ENCODE results near the gene PTPN21. TPM values are rescaled to one million over a fixed set of nuclear protein-coding genes. Genes with fewer than 3 reads are reported as not detected.

Gene PTPN21
- total RNA-seq, 1 experiment from 2014 or later: 4.2 TPM

DNA sequence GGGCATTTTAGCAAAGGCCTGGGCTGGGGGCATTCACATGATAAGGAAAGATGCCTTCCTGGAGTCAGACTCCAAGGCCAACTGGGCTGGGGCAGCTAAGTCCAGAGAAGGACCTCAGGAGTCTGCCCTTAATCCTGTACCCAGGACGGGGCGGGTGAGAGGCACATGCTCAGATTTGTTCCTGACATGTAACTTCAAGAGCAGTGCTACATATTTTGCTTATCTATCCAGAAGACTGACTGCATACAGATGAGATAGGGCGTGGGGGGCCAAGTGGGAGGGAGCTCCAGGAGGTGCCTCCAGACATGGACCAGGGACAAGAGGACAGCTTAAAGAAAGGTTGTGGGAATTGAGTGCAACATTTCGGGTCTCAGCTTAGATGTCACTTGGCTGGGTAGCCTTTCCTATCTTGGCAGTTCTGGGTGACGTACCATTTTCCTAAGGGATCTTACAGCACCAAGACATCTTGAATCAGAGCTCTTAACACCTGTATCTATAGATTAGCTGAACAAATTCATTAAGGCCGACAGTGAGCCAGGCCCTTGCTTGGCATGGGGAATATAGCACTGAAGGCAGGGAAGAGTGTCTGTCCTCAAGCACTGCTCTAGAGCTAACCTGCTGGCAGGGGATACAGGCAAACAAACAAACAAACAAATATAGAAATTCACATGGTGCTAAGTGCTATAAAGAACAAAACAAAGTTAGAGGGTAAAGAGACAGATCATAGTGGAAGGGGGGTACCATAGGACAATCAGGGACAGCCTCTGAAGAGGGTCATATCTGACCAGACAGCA, 61.2 kb downstream of the PTPN21 start:
- Histone ChIP-seq H3K27me3 (no peaks in the 10 kb centered on the region), H3K9me3 (no peaks in the 10 kb centered on the region), H3K4me3 (no peak overlapping the region), H3K36me3 (no peaks in the 10 kb centered on the region)
- no peak for DNase-seq

DNA sequence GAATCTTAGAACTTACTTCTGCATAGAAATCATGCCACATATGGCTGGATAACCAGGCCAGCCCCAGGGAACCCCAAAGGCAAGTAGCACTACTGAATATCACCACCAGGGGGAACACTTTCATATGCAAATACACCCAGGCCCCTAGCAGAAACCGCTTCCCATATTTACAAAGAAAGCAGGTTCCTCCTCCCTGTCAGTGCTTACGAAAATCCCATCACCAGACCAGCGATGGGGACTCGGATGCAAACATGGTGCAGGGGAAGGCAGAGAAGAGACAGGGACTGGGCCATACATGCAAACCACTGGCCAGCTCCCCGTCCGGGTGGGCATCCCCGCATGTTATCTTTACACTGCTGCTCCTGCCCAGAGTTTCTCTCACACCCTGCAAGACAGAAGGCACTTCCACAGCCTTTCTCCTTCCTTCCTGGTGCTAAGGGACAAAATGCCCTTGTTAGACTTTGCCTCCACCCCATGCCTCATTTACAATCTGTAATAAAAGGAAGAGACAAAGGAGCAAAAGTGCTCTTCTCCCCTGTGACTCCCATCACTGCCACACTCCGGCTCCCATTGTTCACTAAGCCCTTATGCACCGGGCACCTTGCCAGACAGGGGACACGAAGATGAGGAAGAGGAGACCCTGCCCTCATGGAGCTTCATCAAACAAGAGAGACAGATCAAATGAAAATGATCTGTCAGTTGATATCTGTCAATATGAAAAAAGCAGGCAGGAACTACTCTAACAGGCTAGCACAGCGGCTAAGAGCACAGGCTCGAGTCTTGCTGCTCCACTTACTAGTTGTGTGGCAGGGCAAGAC, 62.3 kb downstream of the PTPN21 start:
- Histone ChIP-seq H3K36me3 (no peaks in the 10 kb centered on the region), H3K4me3 (no peak overlapping the region), H3K9me3 (no peaks in the 10 kb centered on the region), H3K27me3 (no peaks in the 10 kb centered on the region)
- peak; percentile 11 for DNase-seq

DNA sequence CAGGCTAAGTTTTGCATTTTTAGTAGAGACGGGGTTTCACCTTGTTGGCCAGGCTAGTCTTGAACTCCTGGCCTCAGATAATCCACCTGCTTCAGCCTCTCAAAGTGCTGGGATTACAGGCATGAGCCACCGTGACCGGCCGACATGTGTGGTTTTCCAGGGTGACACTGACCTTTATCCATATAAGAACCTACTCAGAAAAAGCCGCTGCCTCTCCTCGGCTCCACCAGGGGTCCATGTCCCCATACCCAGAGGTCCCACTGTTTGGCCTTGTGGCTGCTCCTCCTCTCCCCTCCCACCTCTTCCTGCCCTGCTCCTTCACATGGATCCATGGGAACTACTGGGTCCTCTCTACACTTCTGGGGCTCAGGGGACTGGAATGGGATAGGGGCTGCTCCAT, 64.6 kb downstream of the PTPN21 start:
- H3K4me3 ChIP-seq: no peak overlapping the region
- H3K36me3 ChIP-seq: no peaks in the 10 kb centered on the region
- DNase-seq: no peak
- H3K9me3 ChIP-seq: no peaks in the 10 kb centered on the region
- H3K27me3 ChIP-seq: no peaks in the 10 kb centered on the region

DNA sequence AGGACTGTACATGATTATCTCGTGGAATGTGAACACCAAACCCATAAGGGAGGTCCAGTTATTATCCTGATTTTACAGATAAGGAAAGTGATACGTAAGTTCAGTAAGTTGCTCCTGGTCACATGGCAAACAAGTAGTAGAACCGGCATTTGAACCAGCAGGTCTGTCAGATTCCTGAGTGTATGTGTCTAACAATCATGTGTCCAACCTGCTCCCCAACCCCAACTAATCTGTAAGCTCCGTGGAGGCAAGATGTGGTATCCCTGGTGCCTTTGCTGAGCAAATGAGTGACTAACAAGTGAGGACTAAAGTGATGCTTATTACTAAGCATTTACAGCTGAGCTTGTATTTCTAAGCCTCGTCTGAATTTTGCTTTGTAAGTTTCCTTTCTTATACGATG, 65.9 kb downstream of the PTPN21 start:
- Histone ChIP-seq H3K36me3 (no peaks in the 10 kb centered on the region), H3K9me3 (no peaks in the 10 kb centered on the region), H3K4me3 (no peak overlapping the region), H3K27me3 (no peaks in the 10 kb centered on the region)
- no peak for DNase-seq

DNA sequence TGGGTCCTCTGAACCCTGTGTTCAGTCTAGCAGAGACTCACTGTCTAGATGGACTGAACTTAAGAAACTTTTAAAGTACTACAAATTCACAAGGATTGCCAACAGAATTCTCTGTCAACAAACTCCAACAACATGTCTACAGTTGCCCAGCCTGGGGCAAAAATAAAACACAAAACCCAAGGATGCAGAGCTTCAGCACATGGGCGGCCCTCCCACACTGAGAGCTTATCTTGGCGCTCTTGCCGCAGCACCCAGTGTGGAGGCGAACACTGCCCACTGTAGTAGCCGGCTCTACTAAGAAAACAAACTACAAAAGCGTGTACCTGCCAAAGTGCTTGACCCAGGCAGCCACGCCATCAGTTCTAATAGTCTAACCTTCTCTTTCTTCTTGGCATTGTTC, 66.7 kb downstream of the PTPN21 start:
- H3K36me3 ChIP-seq: no peaks in the 10 kb centered on the region
- no peaks in the 10 kb centered on the region for H3K27me3 ChIP-seq
- peak; percentile 59 for DNase-seq
- H3K4me3 ChIP-seq: no peak overlapping the region
- no peaks in the 10 kb centered on the region for H3K9me3 ChIP-seq

DNA sequence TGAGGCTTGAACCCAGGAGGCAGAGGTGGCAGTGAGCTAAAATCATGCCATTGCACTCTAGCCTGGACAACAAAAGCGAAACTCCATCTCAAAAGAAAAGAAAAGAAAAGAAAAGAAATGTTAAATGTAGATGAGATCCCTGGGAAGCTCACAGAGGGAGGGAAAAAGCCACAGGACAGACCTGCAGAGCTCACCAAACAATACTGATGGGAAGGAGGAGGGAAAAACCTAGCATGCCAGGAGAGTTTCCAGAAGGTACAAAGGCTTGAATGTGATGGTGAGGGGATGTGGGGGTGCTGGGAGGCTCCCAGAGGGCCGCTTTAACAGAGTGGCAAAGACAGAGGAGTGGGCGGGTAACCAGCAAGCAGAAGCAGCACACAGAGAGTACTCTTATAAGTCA, 72.3 kb downstream of the PTPN21 start:
- no peaks in the 10 kb centered on the region for H3K9me3 ChIP-seq
- no peaks in the 10 kb centered on the region for H3K36me3 ChIP-seq

DNA sequence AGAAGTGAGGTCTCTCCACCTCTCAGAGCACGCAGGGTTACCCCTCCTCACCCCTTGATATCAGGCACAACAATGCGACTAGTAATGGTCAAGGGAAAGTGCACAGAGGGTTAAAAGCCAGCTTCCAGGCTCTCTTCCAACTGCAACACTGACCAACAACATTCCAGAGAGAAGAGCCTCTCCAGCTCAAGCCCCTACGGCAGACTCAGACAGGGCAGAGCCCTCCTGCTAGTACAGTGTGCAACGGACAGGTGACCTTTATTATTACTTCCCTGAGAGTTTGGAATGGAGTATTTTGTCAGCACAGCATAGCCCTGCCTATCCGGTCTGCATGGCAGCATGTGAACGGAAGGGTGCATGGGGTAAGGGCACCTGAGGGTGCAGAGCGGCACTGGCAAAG, 73.0 kb downstream of the PTPN21 start:
- Histone ChIP-seq H3K9me3 (no peaks in the 10 kb centered on the region), H3K27me3 (no peaks in the 10 kb centered on the region), H3K36me3 (no peaks in the 10 kb centered on the region), H3K4me3 (no peak overlapping the region)
- DNase-seq: no peak

More for the DNA sequence above, 72.3 kb downstream of the PTPN21 start:
- H3K4me3 ChIP-seq: no peak overlapping the region
- no peak for DNase-seq
- no peaks in the 10 kb centered on the region for H3K27me3 ChIP-seq

DNA sequence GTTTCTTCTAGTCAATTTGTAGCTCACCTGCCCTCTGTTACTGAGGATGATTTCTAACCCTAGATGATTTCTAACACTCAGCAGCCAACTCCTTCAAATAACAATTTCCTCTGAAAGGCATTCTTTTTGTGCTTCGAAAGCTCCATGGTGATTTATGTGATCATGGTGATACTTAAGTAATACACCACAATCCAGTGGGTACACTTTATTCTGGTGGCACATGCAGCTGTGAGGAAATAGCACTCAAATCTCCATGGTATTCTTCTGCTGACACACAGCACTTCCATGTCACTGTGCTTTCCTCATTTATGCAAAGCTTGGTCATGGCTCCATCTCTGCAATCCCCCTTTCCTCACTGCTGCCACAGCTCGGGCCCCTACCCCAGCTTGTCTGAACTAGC, 73.7 kb downstream of the PTPN21 start:
- Histone ChIP-seq H3K36me3 (no peaks in the 10 kb centered on the region), H3K9me3 (no peaks in the 10 kb centered on the region), H3K27me3 (no peaks in the 10 kb centered on the region), H3K4me3 (no peak overlapping the region)
- DNase-seq: no peak

DNA sequence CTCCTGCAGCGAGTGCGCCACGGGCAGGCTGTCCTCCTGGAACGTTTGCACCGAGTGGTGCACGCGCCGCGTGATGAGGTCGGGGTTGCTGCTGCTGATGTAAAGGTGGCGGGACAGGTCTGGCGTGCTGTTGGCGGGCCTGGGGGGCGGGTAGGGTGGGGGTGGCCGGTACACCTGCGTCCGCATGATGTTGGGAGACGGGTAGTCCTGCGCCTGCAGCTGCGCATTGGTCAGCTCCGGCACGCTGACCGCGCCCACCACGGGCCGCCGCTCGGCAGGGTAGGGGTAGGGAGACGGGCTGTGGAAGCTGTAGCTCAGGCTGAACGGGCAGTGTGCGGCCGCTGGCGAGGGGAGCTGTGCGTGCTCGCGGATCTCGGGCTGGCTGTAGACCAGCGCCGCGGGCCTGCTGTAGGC, 75.2 kb downstream of the PTPN21 start:
- no peak for DNase-seq
- Histone ChIP-seq H3K4me3 (no peak overlapping the region), H3K9me3 (no peaks in the 10 kb centered on the region), H3K27me3 (no peaks in the 10 kb centered on the region), H3K36me3 (no peaks in the 10 kb centered on the region)

DNA sequence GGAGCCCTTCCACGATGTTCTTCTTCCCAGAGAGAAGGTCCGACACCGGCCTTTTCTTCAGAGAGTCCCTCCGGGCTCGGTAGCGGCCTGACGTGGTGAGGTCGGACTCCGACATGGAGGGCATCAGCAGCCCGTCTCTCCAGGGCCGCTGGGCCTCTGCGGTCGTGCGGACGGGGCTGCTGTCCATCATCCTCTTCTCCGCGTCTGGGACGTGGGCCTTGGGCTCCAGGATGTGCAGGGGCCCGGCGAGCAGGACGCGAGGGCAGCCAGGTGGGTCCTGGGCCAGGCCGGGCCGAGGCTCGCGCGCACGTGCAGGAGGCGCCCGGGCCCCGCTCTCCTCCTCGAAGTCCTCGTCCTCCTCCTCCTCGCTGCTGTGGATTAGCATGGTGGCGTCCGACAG, 75.9 kb downstream of the PTPN21 start:
- Histone ChIP-seq H3K36me3 (no peaks in the 10 kb centered on the region), H3K27me3 (no peaks in the 10 kb centered on the region), H3K4me3 (no peak overlapping the region), H3K9me3 (no peaks in the 10 kb centered on the region)
- no peak for DNase-seq

DNA sequence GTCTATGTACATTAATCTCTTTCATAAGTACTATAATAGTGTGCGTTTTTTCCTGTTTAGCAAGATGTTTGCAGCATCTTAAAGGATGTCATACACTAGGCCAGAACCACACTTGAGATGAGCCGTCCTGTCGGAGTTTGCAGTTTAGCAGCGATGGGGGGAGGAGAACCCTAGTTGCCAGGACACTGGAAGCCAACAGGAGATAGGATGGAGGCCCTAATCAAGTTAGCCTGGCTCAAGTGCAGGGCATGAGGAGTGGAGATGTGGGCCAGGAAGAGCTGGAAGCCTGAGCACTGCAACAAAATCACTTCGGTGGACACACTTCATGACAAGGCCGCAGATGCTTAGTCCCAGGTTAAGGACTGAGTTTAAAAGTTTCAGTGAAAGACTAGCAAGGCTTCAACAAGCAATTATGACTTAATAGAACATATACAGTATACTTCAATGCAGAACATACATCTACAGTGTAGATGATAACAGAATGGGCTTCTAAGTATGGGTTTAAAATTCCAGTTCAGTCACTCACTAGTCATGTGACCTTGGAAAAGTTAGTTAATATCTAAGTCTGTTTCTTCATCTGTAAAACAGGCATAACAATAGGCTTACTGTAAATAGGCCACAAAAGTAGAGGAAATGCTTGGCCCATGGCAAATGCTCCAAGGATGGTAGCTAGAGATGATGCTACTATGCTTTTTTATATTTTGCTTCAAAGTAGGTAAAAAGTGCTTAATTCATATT, 77.1 kb downstream of the PTPN21 start:
- H3K9me3 ChIP-seq: no peaks in the 10 kb centered on the region
- no peak for DNase-seq
- H3K4me3 ChIP-seq: no peak overlapping the region
- no peaks in the 10 kb centered on the region for H3K36me3 ChIP-seq
- H3K27me3 ChIP-seq: no peaks in the 10 kb centered on the region

DNA sequence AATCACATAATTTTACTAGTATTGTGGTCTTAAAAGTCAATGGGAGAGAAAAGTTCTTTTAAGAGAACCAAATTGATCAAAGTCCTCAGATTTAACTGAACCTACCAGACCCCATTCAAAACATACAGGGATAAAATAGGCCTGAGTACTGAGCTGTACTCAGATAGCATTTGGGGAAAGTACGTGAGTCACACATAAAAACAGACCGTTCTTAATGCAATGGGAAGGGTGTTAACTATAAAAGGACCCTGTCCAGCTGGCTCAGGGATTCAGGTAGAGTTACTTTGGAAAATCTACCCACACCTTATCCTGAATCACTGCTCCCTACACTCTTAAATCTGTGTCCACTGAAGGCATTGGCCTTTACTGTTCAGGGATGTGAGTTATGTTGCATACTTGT, 78.0 kb downstream of the PTPN21 start:
- Histone ChIP-seq H3K4me3 (no peak overlapping the region), H3K9me3 (no peaks in the 10 kb centered on the region), H3K27me3 (no peaks in the 10 kb centered on the region), H3K36me3 (no peaks in the 10 kb centered on the region)
- DNase-seq: no peak

DNA sequence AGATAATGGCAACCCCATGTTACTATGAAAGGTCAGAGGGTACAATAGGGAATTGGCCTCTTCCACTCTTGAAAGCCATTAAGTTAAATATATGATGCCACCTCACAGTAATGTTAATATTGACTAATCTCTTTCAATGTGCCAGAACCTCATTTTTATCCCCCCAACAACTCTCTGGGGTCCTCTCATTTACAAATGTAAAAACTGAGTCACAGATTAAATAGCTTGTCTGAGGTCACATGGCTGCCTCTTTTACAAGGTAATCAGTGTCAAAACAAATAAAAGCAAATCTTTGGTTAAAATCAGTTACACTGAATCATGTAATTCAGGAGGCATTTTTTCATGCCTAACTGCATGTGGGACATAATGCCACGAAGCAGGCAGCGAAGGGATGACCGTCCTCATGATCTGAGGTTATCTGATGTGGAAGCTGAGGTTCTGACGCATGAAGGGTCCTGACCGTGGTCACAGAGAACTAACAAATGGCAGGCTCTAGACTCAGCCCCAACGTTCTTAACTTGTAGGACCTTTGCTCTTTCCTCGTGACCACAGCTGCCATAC, 78.5 kb downstream of the PTPN21 start:
- H3K27me3 ChIP-seq: no peaks in the 10 kb centered on the region
- no peak for DNase-seq
- no peaks in the 10 kb centered on the region for H3K36me3 ChIP-seq
- H3K4me3 ChIP-seq: no peak overlapping the region
- no peaks in the 10 kb centered on the region for H3K9me3 ChIP-seq

DNA sequence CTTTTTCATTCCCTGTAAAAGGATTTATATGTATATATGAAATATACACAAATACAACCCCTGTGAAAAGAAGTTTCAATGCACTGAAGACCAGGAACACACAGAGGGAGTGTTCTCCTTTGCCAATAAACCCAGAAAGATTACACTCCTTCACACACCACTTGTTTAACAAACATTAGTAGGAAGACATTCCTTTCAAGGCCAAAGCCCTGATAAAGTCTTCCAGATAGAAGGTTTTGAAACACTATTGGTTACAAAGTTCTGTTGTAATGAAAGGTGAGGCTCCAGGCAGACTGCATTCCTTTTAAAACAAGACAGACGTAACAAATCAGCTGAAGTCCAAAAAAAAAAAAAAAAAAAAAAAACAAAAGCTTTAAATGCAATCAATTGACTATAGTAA, 81.0 kb downstream of the PTPN21 start:
- Histone ChIP-seq H3K9me3 (no peaks in the 10 kb centered on the region), H3K27me3 (no peaks in the 10 kb centered on the region), H3K36me3 (peaks cover 5% of the 10 kb centered on the region; the same call in 1 of the 2 replicates), H3K4me3 (no peak overlapping the region)
- no peak for DNase-seq

DNA sequence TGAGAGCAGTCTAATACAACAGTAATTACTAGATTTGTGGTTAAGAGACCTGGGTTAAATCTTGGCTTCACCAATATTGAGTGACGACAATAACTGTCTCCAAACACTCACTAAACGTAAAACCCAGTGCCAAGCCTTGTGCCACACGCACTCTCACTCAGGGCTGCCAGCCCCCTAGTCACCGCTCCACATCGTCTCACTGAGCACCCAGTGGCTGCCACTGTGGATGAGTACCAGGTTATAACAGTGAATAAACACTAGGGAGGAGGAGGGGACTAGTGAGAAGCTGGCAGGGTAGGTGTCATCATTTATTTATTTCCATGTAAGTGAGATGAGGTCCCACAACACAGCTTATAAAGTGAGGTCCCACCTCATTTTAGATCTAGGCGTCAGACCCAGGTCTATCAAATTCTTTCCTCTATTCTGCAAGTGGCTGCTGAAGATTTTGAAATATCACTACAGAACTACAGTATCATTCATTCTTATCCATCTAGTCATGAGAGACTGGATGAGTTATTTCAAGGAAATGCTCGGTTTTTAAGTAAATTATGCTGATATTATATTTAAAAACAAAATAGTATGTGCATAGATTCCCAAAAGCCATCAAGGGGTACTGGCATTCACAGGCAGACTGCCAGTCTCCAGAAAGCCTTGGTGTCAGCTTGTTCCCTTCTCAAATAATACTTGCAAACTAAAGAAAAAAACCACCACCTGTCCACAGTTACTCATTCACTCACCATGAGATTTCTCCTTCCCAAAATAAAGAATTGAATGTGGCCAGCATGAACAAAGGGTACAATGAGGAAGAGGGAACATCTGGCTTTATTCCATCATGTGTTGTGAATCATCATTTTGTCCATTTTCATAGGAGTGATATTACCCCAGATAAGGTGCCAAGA, 84.0 kb downstream of the PTPN21 start:
- no peak for DNase-seq
- H3K27me3 ChIP-seq: no peaks in the 10 kb centered on the region
- no peaks in the 10 kb centered on the region for H3K9me3 ChIP-seq
- peaks cover 5% of the 10 kb centered on the region; the same call in 1 of the 2 replicates for H3K36me3 ChIP-seq
- no peak overlapping the region for H3K4me3 ChIP-seq

DNA sequence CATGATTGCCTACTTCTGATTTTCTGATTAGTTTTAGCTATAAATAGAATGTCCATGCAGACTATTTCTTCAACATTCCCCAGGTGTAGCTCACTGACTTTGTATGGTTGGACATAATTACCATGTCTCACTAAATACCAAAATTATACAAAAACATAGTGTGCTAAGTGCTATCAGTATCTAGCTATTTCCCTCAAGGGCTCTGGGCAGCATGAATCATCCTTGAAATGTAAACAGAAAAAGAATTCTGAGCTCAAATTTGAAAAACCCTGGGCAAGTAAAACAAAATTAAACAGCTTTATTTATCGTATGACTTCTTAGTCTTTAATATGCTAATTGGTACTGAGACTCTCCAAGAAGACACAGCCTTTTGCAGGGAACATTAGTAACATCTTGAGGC, 86.4 kb downstream of the PTPN21 start:
- no peak overlapping the region for H3K4me3 ChIP-seq
- no peaks in the 10 kb centered on the region for H3K27me3 ChIP-seq
- peaks cover 5% of the 10 kb centered on the region; the same call in 1 of the 2 replicates for H3K36me3 ChIP-seq
- H3K9me3 ChIP-seq: no peaks in the 10 kb centered on the region
- no peak for DNase-seq
